GM21390 (cell line): ENCODE measurements around the gene FER1L5.
A peak's percentile ranks its signal among the peaks of the same experiment; 100 is the strongest.
"Not testable (repeated sequence)": the region's sequence is repeated elsewhere in the genome, so short reads cannot be mapped to it uniquely, and the experiment has no call there.

ENCODE experiments used
- ATAC-seq: cut with Tn5 transposase; IDR thresholded peaks from one replicate; pipeline ENCODE4 v1.9.1; 2021; ENCODE audit not compliant: unreplicated experiment

FER1L5 gene

GRCh38 chr2:96633641-96634040 is 8.9 kb upstream of the FER1L5 start:
- ATAC-seq = no peak

GRCh38 chr2:96636551-96637171 is 5.9 kb upstream of the FER1L5 start:
- ATAC-seq = no peak

GRCh38 chr2:96637385-96638143 is 5.0 kb upstream of the FER1L5 start:
- peak; percentile 67 for ATAC-seq

DNA sequence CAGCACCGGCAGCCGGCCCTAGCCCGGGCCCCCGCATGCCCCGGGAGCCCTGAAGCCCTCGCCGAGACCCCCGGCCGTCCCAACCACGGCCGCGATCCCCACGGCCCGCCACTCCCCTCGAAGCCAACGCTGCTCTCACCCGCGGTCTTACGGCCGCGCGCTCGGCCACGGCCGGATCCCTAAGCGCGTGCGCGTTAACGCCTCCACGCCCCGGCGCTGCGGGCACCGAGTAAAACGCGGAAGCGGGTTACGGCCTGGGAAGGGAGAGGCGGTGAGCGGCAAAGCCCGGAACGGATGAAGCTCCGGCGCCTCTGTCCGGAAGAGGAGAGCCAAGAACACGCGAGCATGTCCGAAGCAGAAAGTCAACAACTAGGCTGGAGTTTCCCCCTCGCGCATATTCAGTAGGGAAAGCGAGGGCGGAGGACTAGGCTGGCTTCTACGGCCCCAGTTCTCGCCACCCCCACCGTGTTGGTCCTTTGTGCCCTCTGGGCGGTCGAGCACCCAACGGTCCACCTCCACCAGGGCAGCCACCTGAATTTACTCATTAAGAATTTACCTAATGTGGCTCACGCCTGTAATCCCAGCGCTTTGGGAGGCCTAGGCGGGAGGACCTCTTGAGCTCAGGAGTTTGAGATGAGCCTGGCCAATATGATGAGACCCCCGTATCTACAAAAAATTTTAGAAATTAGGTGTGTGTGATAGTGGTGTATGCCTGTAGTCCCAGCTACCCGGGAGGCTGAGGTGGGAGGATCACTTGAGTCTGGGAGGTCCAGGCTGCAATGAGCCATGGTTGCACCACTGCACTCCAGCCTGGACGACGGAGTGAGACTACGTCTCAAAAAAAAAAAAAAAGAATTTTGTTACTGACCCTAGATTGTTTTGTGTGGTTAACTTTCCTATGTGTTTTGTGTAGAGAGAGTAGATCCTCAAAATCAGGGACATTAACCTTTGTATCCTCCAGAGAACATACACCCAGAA is 4.1 kb upstream of the FER1L5 start, which contains the start of gene KANSL3:
Gene KANSL3 (minus strand): TSS at position 169 of the 978 bp plus-strand sequence. CDS start 1,177 bp downstream, outside the sequence.
- ATAC-seq = peak; percentile 59

DNA sequence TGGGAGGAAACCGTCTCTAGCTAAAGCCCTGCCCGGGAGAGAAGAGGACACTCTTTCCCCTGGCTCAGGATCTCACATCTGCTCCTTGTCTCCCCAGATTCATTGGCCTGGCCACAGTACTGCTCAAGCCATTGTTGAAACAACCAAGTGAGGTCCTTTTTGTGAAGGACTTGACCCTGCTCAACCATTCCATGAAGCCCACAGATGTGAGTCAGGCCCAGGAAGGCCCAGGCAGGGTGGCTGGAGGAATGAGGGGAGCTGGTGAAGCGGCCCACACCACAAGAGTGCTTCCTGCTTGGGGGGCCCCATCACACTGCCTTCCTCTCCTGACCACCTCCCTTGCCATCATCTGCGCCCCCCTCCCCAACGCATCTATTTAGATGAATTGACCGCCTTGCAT is 5.1 kb downstream of the FER1L5 start:
- ATAC-seq = no peak

DNA sequence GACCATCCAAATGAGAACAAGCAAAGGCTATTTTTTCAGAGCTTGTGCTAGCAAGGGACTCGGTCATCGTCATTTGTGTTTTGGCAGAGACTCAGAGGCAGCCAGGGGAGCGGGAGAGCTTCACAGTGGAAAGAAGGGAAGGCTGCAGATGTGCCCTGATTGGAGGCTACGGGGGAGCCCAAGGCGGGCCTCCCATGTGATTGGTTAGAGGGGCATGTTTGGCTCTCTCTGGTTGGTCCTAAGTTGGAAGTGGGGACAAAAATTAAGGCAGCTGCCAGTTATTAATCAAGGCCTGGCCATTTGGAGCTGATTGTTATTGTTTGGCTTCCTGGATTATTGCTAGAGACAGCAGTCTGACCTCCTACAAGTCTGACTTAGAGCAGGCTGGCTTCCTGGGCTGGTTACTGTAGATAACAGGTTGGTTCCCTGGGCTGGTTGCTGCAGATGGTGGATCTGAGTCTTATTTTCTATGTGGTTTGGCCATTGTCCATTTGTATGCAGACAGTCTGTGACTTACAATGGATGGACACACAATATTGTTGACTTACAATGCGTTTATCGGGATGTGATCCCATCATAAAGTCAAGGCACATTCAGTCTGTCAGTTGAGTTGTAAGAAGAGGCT is 5.9 kb downstream of the FER1L5 start:
- ATAC-seq = no peak

DNA sequence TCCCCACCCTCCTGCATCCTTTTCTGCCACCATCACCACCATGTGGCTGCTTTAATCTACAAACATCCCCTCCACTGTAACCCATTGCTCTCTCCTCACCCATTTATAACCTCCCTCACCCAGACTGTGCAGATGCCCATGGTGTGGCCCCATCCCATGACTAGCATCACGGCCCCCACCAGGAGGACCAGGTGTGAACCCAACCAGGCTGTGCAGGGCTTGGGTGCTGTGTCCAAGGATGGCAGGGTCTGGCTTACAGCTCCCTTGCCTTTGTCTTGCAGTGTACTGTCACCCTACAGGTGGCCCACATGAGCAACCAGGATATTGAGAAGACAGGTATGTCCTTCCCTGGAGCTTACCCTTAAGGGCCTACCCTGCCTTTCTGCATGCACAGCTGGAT is 6.8 kb downstream of the FER1L5 start:
- ATAC-seq = no peak

DNA sequence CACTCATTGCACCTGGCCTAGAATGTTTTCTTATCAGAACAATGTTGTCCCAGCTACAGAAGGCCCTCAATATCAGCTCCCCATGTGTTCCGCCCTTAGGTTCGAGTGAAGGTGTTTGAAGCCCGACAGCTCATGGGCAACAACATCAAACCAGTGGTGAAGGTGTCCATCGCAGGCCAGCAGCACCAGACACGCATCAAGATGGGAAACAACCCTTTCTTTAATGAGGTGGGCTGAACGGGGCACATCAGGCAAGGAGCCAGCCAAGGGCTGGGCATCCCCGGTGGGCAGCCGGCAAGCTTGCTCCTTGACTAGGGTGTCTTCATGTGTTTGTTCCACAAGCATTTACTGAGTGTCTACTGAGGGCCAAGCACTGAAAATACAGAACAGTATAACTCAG is 9.2 kb downstream of the FER1L5 start:
- no peak for ATAC-seq

DNA sequence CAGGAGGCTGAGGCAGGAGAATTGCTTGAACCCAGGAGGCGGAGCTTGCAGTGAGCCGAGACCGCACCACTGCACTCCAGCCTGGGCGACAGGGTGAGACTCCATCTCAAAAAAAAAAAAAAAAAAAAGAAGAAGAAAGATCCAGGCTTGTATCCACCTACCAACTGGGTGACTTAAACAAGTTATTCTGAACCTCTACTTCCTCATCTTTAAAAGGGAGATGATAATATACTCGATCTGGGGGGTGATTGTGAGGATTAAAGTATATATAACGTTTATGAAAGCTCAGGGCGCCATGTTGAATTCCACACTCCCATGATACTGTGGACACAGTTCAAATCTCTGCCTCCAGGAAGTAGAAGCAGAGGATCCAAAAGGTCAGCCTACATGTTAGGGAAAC is 12.2 kb downstream of the FER1L5 start:
- ATAC-seq = not testable (repeated sequence)

DNA sequence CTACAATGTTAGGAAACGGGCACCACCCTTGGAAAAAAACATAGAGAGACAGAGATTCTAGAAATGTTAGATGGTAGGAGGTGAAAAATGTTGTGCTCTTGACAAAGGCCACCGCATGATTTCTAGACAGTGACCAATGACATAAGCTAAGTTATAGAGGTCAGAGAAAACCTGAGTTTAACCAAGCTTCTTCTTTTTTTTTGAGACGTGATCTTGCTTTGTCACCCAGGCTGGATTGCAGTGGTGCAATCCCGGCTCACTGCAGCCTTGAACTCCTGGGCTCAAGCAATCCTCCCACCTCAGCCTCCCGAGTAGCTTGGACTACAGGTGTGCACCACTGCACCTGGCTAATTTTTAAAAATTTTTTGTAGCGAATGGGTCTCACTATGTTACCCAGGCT is 13.0 kb downstream of the FER1L5 start:
- no peak for ATAC-seq

DNA sequence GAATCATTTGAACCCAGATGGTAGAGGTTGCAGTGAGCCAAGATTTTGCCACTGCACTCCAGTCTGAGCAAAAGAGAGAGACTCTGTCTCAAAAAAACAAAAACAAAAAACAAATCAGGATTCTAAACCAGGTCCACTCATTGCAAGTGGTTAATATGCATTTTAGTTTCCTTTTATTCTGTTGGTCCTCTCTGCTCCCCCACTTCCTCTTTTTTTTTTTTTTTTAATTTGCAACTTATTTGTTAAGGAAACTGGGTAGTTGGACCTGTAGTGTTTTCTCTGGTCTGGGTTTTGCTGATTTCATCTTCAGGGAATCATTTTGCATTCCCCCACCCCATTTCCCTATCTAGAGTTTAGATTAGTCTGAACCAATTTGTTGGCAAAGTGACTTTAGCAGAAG is 14.0 kb downstream of the FER1L5 start:
- ATAC-seq = no peak

DNA sequence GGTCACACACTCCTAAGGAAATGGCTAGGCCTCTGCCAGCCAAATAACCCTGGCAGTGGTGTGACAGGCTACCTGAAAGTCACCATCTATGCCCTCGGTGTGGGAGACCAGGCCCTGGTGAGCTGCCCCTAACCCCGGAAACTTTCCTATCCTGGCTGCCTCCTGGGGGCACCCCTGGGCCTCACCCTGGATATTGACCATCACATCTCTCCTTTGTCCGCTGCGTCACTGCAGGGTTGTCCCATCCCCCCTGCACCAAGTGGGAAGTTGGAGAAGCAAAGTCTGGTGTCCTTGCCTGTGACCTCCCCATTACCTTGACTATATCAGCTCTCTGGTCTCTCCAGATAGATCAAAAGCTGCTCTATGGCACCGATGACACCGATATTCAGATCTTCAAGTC is 18.8 kb downstream of the FER1L5 start:
- ATAC-seq = no peak

- no peak for ATAC-seq
Measured at GRCh38 chr2:96662360-96662759, 19.8 kb downstream of the FER1L5 start.

- no peak for ATAC-seq
Measured at GRCh38 chr2:96663177-96663576, 20.6 kb downstream of the FER1L5 start.

- no peak for ATAC-seq
Measured at GRCh38 chr2:96663829-96664228, 21.3 kb downstream of the FER1L5 start.

DNA sequence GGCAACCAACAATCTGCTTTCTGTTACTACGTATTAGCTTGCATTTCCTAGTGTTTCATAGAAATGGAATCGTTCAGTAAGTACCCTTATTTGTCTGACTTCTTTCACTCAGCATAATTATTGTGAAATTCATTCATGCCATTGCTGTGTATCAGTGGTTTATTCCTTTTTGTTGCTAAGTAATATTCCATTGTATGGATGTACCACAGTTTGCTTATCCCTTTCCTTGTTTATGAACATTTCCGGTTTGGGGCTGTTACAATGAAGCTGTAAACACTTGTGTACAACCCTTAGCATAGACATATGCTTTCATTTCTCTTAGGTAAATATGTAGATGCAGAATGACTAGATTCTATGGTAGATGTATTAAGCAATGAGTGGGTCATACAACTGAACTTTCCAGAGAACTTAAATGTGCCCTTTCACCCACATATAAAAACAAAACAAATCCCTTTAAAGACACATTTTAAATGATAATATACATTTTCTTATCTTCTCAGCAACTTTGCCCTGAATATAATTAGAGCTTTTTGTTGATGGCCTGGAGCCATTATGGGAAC is 21.9 kb downstream of the FER1L5 start:
- ATAC-seq = no peak

- no peak for ATAC-seq
Measured at GRCh38 chr2:96665083-96665569, 22.6 kb downstream of the FER1L5 start.

- ATAC-seq = not testable (repeated sequence)
Measured at GRCh38 chr2:96665717-96666116, 23.2 kb downstream of the FER1L5 start.

GRCh38 chr2:96668771-96669170 is 26.2 kb downstream of the FER1L5 start:
- no peak for ATAC-seq

DNA sequence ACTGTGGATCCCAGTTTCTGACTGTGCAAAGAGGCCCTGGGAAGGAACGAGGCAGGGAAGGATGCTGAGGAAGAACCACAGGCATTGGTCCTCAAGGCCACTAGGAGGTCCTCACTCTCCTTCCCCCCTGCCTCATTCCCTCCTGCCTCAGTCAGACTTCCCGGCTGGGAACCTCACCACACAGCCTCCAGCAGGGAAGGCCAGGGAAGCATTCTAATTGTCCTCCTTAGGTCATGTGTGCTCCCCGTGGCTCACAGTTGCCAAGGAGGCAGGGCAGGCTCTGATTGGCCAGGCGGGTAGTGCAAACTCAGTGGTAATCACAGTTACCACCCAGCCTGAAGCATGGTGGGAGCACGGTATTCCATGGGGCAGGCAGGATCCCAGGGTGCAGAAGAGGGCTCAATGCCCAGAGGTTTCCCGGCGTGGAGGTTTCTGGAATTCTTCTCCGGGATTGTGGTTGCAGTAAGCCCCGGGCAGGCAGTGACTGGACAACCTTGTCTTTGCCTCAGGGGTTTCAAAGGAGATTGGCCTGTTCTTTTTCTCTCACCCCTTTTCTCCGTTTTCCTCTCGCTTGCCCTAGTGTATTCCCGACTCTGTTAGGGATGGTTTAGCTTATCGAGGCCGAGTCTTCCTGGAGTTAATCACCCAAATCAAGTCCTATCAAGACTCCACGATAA is 27.1 kb downstream of the FER1L5 start:
- ATAC-seq = no peak
